Right lobe of liver (tissue), 6 donors: ENCODE results near the gene SYCE1L. TPM values are rescaled to one million over a fixed set of nuclear protein-coding genes. Genes with fewer than 3 reads are reported as not detected.
"Not testable (repeated sequence)": the region's sequence is repeated elsewhere in the genome, so short reads cannot be mapped to it uniquely, and the experiment has no call there.

Experiments
- ATAC-seq, 4 donors: fragments of 200-7000 bp; cut with Tn5 transposase; one replicate each; pipeline ENCODE4 v1.9.1; 2020; ENCODE audit warnings: mild to moderate bottlenecking in 4 of 4, moderate library complexity in 4 of 4
- DNase-seq, 3 donors: peaks; one replicate each; pipeline ENCODE4 v3.0.0-alpha.2; 2020
- H3K27ac ChIP-seq, 3 donors: fragments of 200-600 bp; one replicate each; pipeline ENCODE4 v1.8.0; 2022
- H3K27me3 ChIP-seq, 2 donors: fragments of 200-600 bp; one replicate each; pipeline ENCODE4 v1.8.0; 2022
- H3K36me3 ChIP-seq, 4 donors: fragments of 200-600 bp; sonication (generic) in 1 of 4; one replicate each; pipeline versions ENCODE4 v1.5.1 to v1.8.0; 2017 to 2022; ENCODE audit warnings: control low read depth in 1 of 4
- H3K4me1 ChIP-seq, 4 donors: fragments of 200-600 bp; sonication (generic) in 1 of 4; one replicate each; pipeline versions ENCODE4 v1.5.1 to v1.8.0; 2017 to 2022; ENCODE audit warnings: control low read depth in 1 of 4
- H3K4me3 ChIP-seq, 3 donors: fragments of 200-600 bp; one replicate each; pipeline ENCODE4 v1.8.0; 2022
- H3K9me3 ChIP-seq, 4 donors: fragments of 200-600 bp; sonication (generic) in 1 of 4; one replicate each; pipeline versions ENCODE4 v1.5.1 to v1.8.0; 2017 to 2022; ENCODE audit warnings: control low read depth in 1 of 4
- CTCF ChIP-seq, 4 donors: fragments of 200-600 bp in 3 of 4; fragments of 450-650 bp in 1 of 4; IDR thresholded peaks; one replicate each; pipeline versions ENCODE4 v1.5.1 to v1.8.0; 2016 to 2022; ENCODE audit warnings: antibody characterized with exemption in 4 of 4, mild to moderate bottlenecking in 2 of 4
- POLR2A ChIP-seq: fragments of 450-650 bp; IDR thresholded peaks from one replicate; pipeline ENCODE4 v1.6.1; 2017; ENCODE audit warnings: antibody characterized with exemption, mild to moderate bottlenecking
- WGBS: methylation state at CpG from one replicate; pipeline ENCODE4 v1.1.6; 2018; ENCODE audit warnings: low coverage, low lambda C conversion rate; ENCODE audit not compliant: insufficient coverage; ENCODE audit errors: missing lambda C conversion rate; 5-methylcytosine and 5-hydroxymethylcytosine counted together
- intact Hi-C, 2 donors: fragments of 100-400 bp; cut with DNase I; formaldehyde crosslinking; loops; one replicate each; pipeline versions ENCODE4 v1.11.2 to v1.14.1; 2022
- total RNA-seq, 6 experiments: library from RNA; depleted of rRNA in 2 of 6; stranded (reverse); fragments of >200 nt in 2 of 6; fragmentation: NEBNext Ultra II Directional in 3 of 6; extraction: Animal tissue kit (Norgen Biotek cat#: 25700) in 3 of 6; gene quantifications; one replicate each; pipeline versions ENCODE4 v1.1.0 to v1.2.4, GENCODE V29; 2016 to 2023
- donor health status: DM: no; HTN: yes; CAD: no.
- donor health status: DM: no; HTN: no; CAD: no.
- donor health status: DM: no; HTN: no; CAD: no.
- donor health status: DM: no; HTN: yes; CAD: no.
- donor health status: DM: no; HTN: yes; CAD: no.

The SYCE1L gene
- total RNA-seq, 6 experiments from 2014 or later: 1.1 to 2.2 (median 1.4) TPM; not detected in 1

GRCh38 chr16:77171745-77172635 is 27.2 kb upstream of the SYCE1L start:
- H3K36me3 ChIP-seq: no peaks in the 10 kb centered on the region
- no peaks in the 10 kb centered on the region for H3K9me3 ChIP-seq
- intact Hi-C loops: no loop called here
- H3K27me3 ChIP-seq: no peaks in the 10 kb centered on the region
- ATAC-seq: peak; percentile 89 to 96 (median 92)
- WGBS: 59% methylated on average over 5 of the region's 5 CpGs
- H3K4me1 ChIP-seq: no peaks in the 10 kb centered on the region
- no peak overlapping the region for H3K4me3 ChIP-seq
- H3K27ac ChIP-seq: no peak overlapping the region
- TF ChIP-seq POLR2A (no peak), CTCF (IDR thresholded peaks at IDR 0.05) (peak; percentile 68 to 80 (median 76))
- no peak for DNase-seq

GRCh38 chr16:77172951-77173350 is 26.3 kb upstream of the SYCE1L start:
- TF ChIP-seq CTCF (IDR thresholded peaks at IDR 0.05) (no peak), POLR2A (no peak)
- no peaks in the 10 kb centered on the region for H3K36me3 ChIP-seq
- no peaks in the 10 kb centered on the region for H3K27me3 ChIP-seq
- no peaks in the 10 kb centered on the region for H3K9me3 ChIP-seq
- no peak overlapping the region for H3K27ac ChIP-seq
- no peak for DNase-seq
- no peak for ATAC-seq
- intact Hi-C loops: no loop called here
- no peaks in the 10 kb centered on the region for H3K4me1 ChIP-seq
- H3K4me3 ChIP-seq: no peak overlapping the region

DNA sequence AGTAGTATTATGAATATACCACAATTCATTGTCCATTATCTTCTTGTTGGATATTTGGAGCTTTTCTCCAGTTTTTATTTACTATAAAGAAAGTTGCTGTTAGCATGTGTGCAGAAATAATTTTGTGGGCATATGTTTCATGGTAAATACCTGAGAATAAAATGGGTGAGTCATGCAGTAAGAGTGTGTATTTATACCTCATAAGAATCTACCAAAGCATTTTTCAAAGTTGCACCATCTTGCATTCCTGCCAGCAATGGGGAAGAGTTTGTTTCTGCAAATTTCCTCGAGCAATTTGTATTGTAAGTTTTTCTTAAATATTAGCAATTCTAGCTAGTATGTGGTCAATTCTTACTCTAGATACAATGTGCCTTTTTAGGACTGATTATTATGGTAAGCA is 16.1 kb upstream of the SYCE1L start:
- Histone ChIP-seq H3K36me3 (no peaks in the 10 kb centered on the region), H3K9me3 (peaks cover 0 to 2% (median 0%) of the 10 kb centered on the region in 4 donors), H3K4me3 (no peak overlapping the region), H3K27me3 (no peaks in the 10 kb centered on the region), H3K4me1 (no peaks in the 10 kb centered on the region), H3K27ac (no peak overlapping the region)
- DNase-seq (no peak), ATAC-seq (no peak)
- no peak for TF ChIP-seq POLR2A
- no peak for TF ChIP-seq CTCF (IDR thresholded peaks at IDR 0.05)
- WGBS: 54% methylated on average over 1 of the region's 1 CpG
- intact Hi-C loops: no loop called here

GRCh38 chr16:77186298-77186697 is 12.9 kb upstream of the SYCE1L start:
- H3K9me3 ChIP-seq, H3K36me3 ChIP-seq: not testable (repeated sequence)
- WGBS: no CpG with 5 or more reads among the region's 1 CpG

DNA sequence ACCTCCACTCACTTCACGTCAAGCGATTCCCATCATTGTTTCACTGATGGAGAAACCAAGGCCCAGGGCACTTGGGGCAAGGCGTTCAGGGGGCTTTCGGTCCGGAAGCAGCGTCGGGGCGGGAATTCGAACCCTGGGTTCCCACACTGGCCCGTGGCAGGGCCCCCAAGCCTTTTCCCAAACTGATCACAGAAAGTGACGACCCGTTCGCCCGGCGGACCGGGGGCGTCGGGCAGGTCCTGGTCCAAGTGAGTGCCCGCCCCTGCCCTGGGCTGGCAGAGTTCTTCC is 9.1 kb upstream of the SYCE1L start:
- peaks cover 0 to 24% (median 6%) of the 10 kb centered on the region in 4 donors for H3K36me3 ChIP-seq
- no peak for DNase-seq
- intact Hi-C loops: no loop called here
- no peak for ATAC-seq
- no peaks in the 10 kb centered on the region for H3K27me3 ChIP-seq
- WGBS: under 1% methylated on average over 9 of the region's 19 CpGs
- no peaks in the 10 kb centered on the region for H3K9me3 ChIP-seq
- peak overlapping the region; percentile 78 to 92 (median 89) for H3K4me3 ChIP-seq
- H3K27ac ChIP-seq: peak overlapping the region; percentile 90 to 99 (median 96)
- no peak for TF ChIP-seq POLR2A
- TF ChIP-seq CTCF (IDR thresholded peaks at IDR 0.05): no peak
- H3K4me1 ChIP-seq: peaks cover 0 to 11% (median 3%) of the 10 kb centered on the region in 4 donors

More at GRCh38 chr16:77186298-77186697, 12.9 kb upstream of the SYCE1L start:
- intact Hi-C loops, ATAC-seq, H3K27ac ChIP-seq, DNase-seq, H3K4me1 ChIP-seq, H3K4me3 ChIP-seq, H3K27me3 ChIP-seq: not testable (repeated sequence)
